ENCODE results near the gene RFLNA. TPM values are rescaled to one million over a fixed set of nuclear protein-coding genes. Genes with fewer than 3 reads are reported as not detected.

RFLNA gene
- total and polyA plus RNA-seq, 2 of the 13 experiments (the other 11 are each of a cell fraction or from before 2014, with no cell fraction given), result not detected

GRCh38 chr12:124352839-124353238 is 57.9 kb downstream of the RFLNA start (continued):
- TF ChIP-seq EP300 (IDR thresholded peaks at IDR 0.05; ENCODE audit: low read depth in 2 of 2, low read length in 2 of 2), result peak; percentile 24 to 63; a peak in 3 of 4 replicates
- peak; percentile 61; the same call in 1 of the 2 replicates for TF ChIP-seq EP300 (CRISPR knock-in tag; IDR thresholded peaks at IDR 0.05; ENCODE audit: borderline replicate concordance)
- TF ChIP-seq GTF2F1 (IDR thresholded peaks at IDR 0.05; ENCODE audit: low read length), result no peak
- no peak for TF ChIP-seq NRL (CRISPR knock-in tag; IDR thresholded peaks at IDR 0.05; ENCODE audit: borderline replicate concordance)
- TF ChIP-seq MAF1 (CRISPR knock-in tag; IDR thresholded peaks at IDR 0.05; ENCODE audit: borderline replicate concordance), result no peak
- TF ChIP-seq ZNF546 (CRISPR knock-in tag; conservative IDR thresholded peaks at IDR 0.05), result no peak
- TF ChIP-seq ZNF597 (CRISPR knock-in tag; IDR thresholded peaks at IDR 0.05), result no peak
- no peak for TF ChIP-seq CREBL2 (CRISPR knock-in tag; IDR thresholded peaks at IDR 0.05; ENCODE audit: borderline replicate concordance)
- TF ChIP-seq PAX8 (CRISPR knock-in tag; IDR thresholded peaks at IDR 0.05; ENCODE audit: borderline replicate concordance), result no peak
- 0 out of 2 replicates have a peak, but pooled peaks have one; percentile 54 for TF ChIP-seq ZNF160 (CRISPR knock-in tag; IDR thresholded peaks at IDR 0.05)
- no peak for TF ChIP-seq HNRNPH1 (optimal IDR thresholded peaks at IDR 0.05; ENCODE audit: low read depth, low read length)
- TF ChIP-seq MYNN (CRISPR knock-in tag; IDR thresholded peaks at IDR 0.05; ENCODE audit: low read depth), result no peak
- 0 out of 2 replicates have a peak, but pooled peaks have one; percentile 29 for TF ChIP-seq MIER2 (CRISPR knock-in tag; IDR thresholded peaks at IDR 0.05)
- TF ChIP-seq ZNF484 (CRISPR knock-in tag; IDR thresholded peaks at IDR 0.05; ENCODE audit: borderline replicate concordance, low read depth), result no peak
- TF ChIP-seq ZNF503 (CRISPR knock-in tag; IDR thresholded peaks at IDR 0.05), result peak; percentile 74; the same call in 1 of the 2 replicates
- no peak; the same call in 1 of the 2 replicates for TF ChIP-seq ZNF512B (CRISPR knock-in tag; IDR thresholded peaks at IDR 0.05; ENCODE audit: borderline replicate concordance)
- 0 out of 2 replicates have a peak, but pooled peaks have one; percentile 44 for TF ChIP-seq ZMAT3 (CRISPR knock-in tag; conservative IDR thresholded peaks at IDR 0.05)
- TF ChIP-seq SAFB2 (CRISPR knock-in tag; IDR thresholded peaks at IDR 0.05; ENCODE audit: borderline replicate concordance, low read depth), result no peak
- TF ChIP-seq FOSL2 (CRISPR knock-in tag; IDR thresholded peaks at IDR 0.05), result peak; percentile 63
- TF ChIP-seq ZNF746 (CRISPR knock-in tag; IDR thresholded peaks at IDR 0.05), result peak; percentile 81; the same call in 1 of the 2 replicates
- TF ChIP-seq GATA4 (IDR thresholded peaks at IDR 0.05; ENCODE audit: borderline replicate concordance, low read depth), result no peak
- peak; percentile 68; the same call in 1 of the 2 replicates for TF ChIP-seq HINFP (CRISPR knock-in tag; IDR thresholded peaks at IDR 0.05; ENCODE audit: low read depth)
- peak; percentile 70; the same call in 1 of the 2 replicates for TF ChIP-seq ZFP36L1 (CRISPR knock-in tag; IDR thresholded peaks at IDR 0.05)
- TF ChIP-seq MLLT10 (CRISPR knock-in tag; IDR thresholded peaks at IDR 0.05), result no peak
